Measurements from ENCODE around the gene KNL1.

Gene KNL1

GRCh38 chr15:40582726-40583246, 11.3 kb upstream of the KNL1 start:
- peak; percentile 17 to 69 (median 39) for DNase-seq

- no peak for DNase-seq
Observed at GRCh38 chr15:40584191-40584590, 9.9 kb upstream of the KNL1 start.

- DNase-seq, result no peak
Observed at GRCh38 chr15:40590667-40591050, 3.4 kb upstream of the KNL1 start.

GRCh38 chr15:40591389-40591788, 2.7 kb upstream of the KNL1 start:
- DNase-seq, result no peak

- no peak for DNase-seq
Observed at GRCh38 chr15:40593165-40593564, 884 bp upstream of the KNL1 start.

- peak; percentile 47 to 82 (median 79) for DNase-seq
Observed at GRCh38 chr15:40594429-40594836, 384 bp downstream of the KNL1 start.

GRCh38 chr15:40595219-40595618, 1.2 kb downstream of the KNL1 start:
- DNase-seq, result peak in 1 of 3 experiments; percentile 39

- peak in 2 of 3 experiments; percentile 1 to 40 for DNase-seq
Observed at GRCh38 chr15:40595773-40596172, 1.7 kb downstream of the KNL1 start.

GRCh38 chr15:40597024-40597423, 3.0 kb downstream of the KNL1 start:
- no peak for DNase-seq

GRCh38 chr15:40598126-40598525, 4.1 kb downstream of the KNL1 start:
- DNase-seq, result no peak

GRCh38 chr15:40598672-40599071, 4.6 kb downstream of the KNL1 start:
- no peak for DNase-seq

GRCh38 chr15:40600956-40601355, 6.9 kb downstream of the KNL1 start:
- no peak for DNase-seq

- no peak for DNase-seq
Observed at GRCh38 chr15:40603935-40604334, 9.9 kb downstream of the KNL1 start.

- no peak for DNase-seq
Observed at GRCh38 chr15:40613080-40613479, 19.0 kb downstream of the KNL1 start.

GRCh38 chr15:40618023-40618422, 24.0 kb downstream of the KNL1 start:
- DNase-seq, result no peak

- DNase-seq, result no peak
Observed at GRCh38 chr15:40618906-40619305, 24.9 kb downstream of the KNL1 start.

GRCh38 chr15:40623361-40623760, 29.3 kb downstream of the KNL1 start:
- DNase-seq, result no peak

GRCh38 chr15:40630313-40630712, 36.3 kb downstream of the KNL1 start:
- no peak for DNase-seq

- no peak for DNase-seq
Observed at GRCh38 chr15:40633178-40633577, 39.1 kb downstream of the KNL1 start.

- DNase-seq, result no peak
Observed at GRCh38 chr15:40637221-40637745, 43.2 kb downstream of the KNL1 start.

- DNase-seq, result no peak
Observed at GRCh38 chr15:40639677-40640076, 45.6 kb downstream of the KNL1 start.

- DNase-seq, result no peak
Observed at GRCh38 chr15:40647523-40647922, 53.5 kb downstream of the KNL1 start.

GRCh38 chr15:40650479-40650878, 56.4 kb downstream of the KNL1 start:
- no peak for DNase-seq

GRCh38 chr15:40660686-40661085, 66.6 kb downstream of the KNL1 start:
- DNase-seq, result no peak

GRCh38 chr15:40664909-40665308, 70.9 kb downstream of the KNL1 start:
- DNase-seq, result no peak

Data from NCI-H1417 (cell line).